Measurements from ENCODE around the gene PACSIN3.
A peak's percentile ranks its signal among the peaks of the same experiment; 100 is the strongest.
"Not testable (repeated sequence)": the region's sequence is repeated elsewhere in the genome, so short reads cannot be mapped to it uniquely, and the experiment has no call there.

PACSIN3 gene

GRCh38 chr11:47213950-47214565, 27.8 kb upstream of the PACSIN3 start:
- Mint-ChIP-seq H3K27me3 (no peaks in the 10 kb centered on the region), H3K4me1 (peaks cover 35% of the 10 kb centered on the region), H3K27ac (ENCODE audit: low read depth) (peak overlapping the region; percentile 99), H3K4me3 (peak overlapping the region; percentile 97), H3K9me3 (no peaks in the 10 kb centered on the region), H3K36me3 (ENCODE audit: insufficient read depth) (peaks cover 15% of the 10 kb centered on the region)
- ATAC-seq (replicated peaks; ENCODE audit: extremely low read depth, poor library complexity, severe bottlenecking) = peak; percentile 81
- DNase-seq (ENCODE audit: low spot score in 2 of 2) = peak; percentile 67 to 72

GRCh38 chr11:47212938-47213337, 26.7 kb upstream of the PACSIN3 start:
- Mint-ChIP-seq H3K27me3 (no peaks in the 10 kb centered on the region), H3K4me1 (peaks cover 29% of the 10 kb centered on the region), H3K36me3 (ENCODE audit: insufficient read depth) (peaks cover 7% of the 10 kb centered on the region), H3K9me3 (no peaks in the 10 kb centered on the region), H3K27ac (ENCODE audit: low read depth) (no peak overlapping the region), H3K4me3 (no peak overlapping the region)
- DNase-seq (ENCODE audit: low spot score in 2 of 2) (no peak), ATAC-seq (replicated peaks; ENCODE audit: extremely low read depth, poor library complexity, severe bottlenecking) (no peak)

GRCh38 chr11:47208628-47209027, 22.4 kb upstream of the PACSIN3 start:
- no peak overlapping the region for H3K27ac Mint-ChIP-seq (ENCODE audit: low read depth)
- H3K27me3 Mint-ChIP-seq = no peaks in the 10 kb centered on the region
- ATAC-seq (replicated peaks; ENCODE audit: extremely low read depth, poor library complexity, severe bottlenecking) (no peak), DNase-seq (ENCODE audit: low spot score in 2 of 2) (no peak)
- H3K36me3 Mint-ChIP-seq (ENCODE audit: insufficient read depth) = no peaks in the 10 kb centered on the region
- H3K4me3 Mint-ChIP-seq = no peak overlapping the region
- H3K4me1 Mint-ChIP-seq = no peaks in the 10 kb centered on the region
- no peaks in the 10 kb centered on the region for H3K9me3 Mint-ChIP-seq

- not testable (repeated sequence) for DNase-seq (ENCODE audit: low spot score in 2 of 2); ATAC-seq (replicated peaks; ENCODE audit: extremely low read depth, poor library complexity, severe bottlenecking); H3K27ac Mint-ChIP-seq (ENCODE audit: low read depth); H3K4me3 Mint-ChIP-seq; H3K27me3 Mint-ChIP-seq; H3K4me1 Mint-ChIP-seq; H3K36me3 Mint-ChIP-seq (ENCODE audit: insufficient read depth); H3K9me3 Mint-ChIP-seq
Observed at GRCh38 chr11:47208008-47208552, 21.8 kb upstream of the PACSIN3 start.

GRCh38 chr11:47207459-47207858, 21.2 kb upstream of the PACSIN3 start:
- Mint-ChIP-seq H3K9me3 (no peaks in the 10 kb centered on the region), H3K36me3 (ENCODE audit: insufficient read depth) (no peaks in the 10 kb centered on the region), H3K4me3 (no peak overlapping the region), H3K27ac (ENCODE audit: low read depth) (no peak overlapping the region), H3K4me1 (no peaks in the 10 kb centered on the region), H3K27me3 (no peaks in the 10 kb centered on the region)
- ATAC-seq (replicated peaks; ENCODE audit: extremely low read depth, poor library complexity, severe bottlenecking) (no peak), DNase-seq (ENCODE audit: low spot score in 2 of 2) (no peak)

GRCh38 chr11:47206577-47206976, 20.3 kb upstream of the PACSIN3 start:
- not testable (repeated sequence) for DNase-seq (ENCODE audit: low spot score in 2 of 2); H3K4me3 Mint-ChIP-seq; H3K27ac Mint-ChIP-seq (ENCODE audit: low read depth); H3K4me1 Mint-ChIP-seq; H3K36me3 Mint-ChIP-seq (ENCODE audit: insufficient read depth); H3K27me3 Mint-ChIP-seq; ATAC-seq (replicated peaks; ENCODE audit: extremely low read depth, poor library complexity, severe bottlenecking); H3K9me3 Mint-ChIP-seq

GRCh38 chr11:47204637-47204989, 18.4 kb upstream of the PACSIN3 start:
- H3K36me3 Mint-ChIP-seq (ENCODE audit: insufficient read depth) = no peaks in the 10 kb centered on the region
- H3K4me1 Mint-ChIP-seq = no peaks in the 10 kb centered on the region
- ATAC-seq (replicated peaks; ENCODE audit: extremely low read depth, poor library complexity, severe bottlenecking) (no peak), DNase-seq (ENCODE audit: low spot score in 2 of 2) (no peak)
- H3K27me3 Mint-ChIP-seq = no peaks in the 10 kb centered on the region
- no peak overlapping the region for H3K27ac Mint-ChIP-seq (ENCODE audit: low read depth)
- no peak overlapping the region for H3K4me3 Mint-ChIP-seq
- H3K9me3 Mint-ChIP-seq = no peaks in the 10 kb centered on the region

- H3K27ac Mint-ChIP-seq (ENCODE audit: low read depth) = no peak overlapping the region
Observed at GRCh38 chr11:47202576-47202975, 16.3 kb upstream of the PACSIN3 start.

GRCh38 chr11:47201015-47201414, 14.8 kb upstream of the PACSIN3 start:
- Mint-ChIP-seq H3K27ac (ENCODE audit: low read depth) (no peak overlapping the region), H3K36me3 (ENCODE audit: insufficient read depth) (no peaks in the 10 kb centered on the region), H3K4me3 (no peak overlapping the region), H3K9me3 (no peaks in the 10 kb centered on the region), H3K4me1 (no peaks in the 10 kb centered on the region), H3K27me3 (peaks cover 10% of the 10 kb centered on the region)
- DNase-seq (ENCODE audit: low spot score in 2 of 2) (no peak), ATAC-seq (replicated peaks; ENCODE audit: extremely low read depth, poor library complexity, severe bottlenecking) (no peak)

More at GRCh38 chr11:47202576-47202975, 16.3 kb upstream of the PACSIN3 start:
- Mint-ChIP-seq H3K4me1 (no peaks in the 10 kb centered on the region), H3K36me3 (ENCODE audit: insufficient read depth) (no peaks in the 10 kb centered on the region), H3K4me3 (no peak overlapping the region), H3K27me3 (peaks cover 10% of the 10 kb centered on the region), H3K9me3 (no peaks in the 10 kb centered on the region)
- ATAC-seq (replicated peaks; ENCODE audit: extremely low read depth, poor library complexity, severe bottlenecking) (no peak), DNase-seq (ENCODE audit: low spot score in 2 of 2) (no peak)

GRCh38 chr11:47198161-47198560, 11.9 kb upstream of the PACSIN3 start:
- not testable (repeated sequence) for H3K36me3 Mint-ChIP-seq (ENCODE audit: insufficient read depth); H3K9me3 Mint-ChIP-seq; DNase-seq (ENCODE audit: low spot score in 2 of 2); ATAC-seq (replicated peaks; ENCODE audit: extremely low read depth, poor library complexity, severe bottlenecking); H3K4me1 Mint-ChIP-seq; H3K4me3 Mint-ChIP-seq; H3K27ac Mint-ChIP-seq (ENCODE audit: low read depth)
- H3K27me3 Mint-ChIP-seq = peaks cover 10% of the 10 kb centered on the region

GRCh38 chr11:47192111-47192510, 5.9 kb upstream of the PACSIN3 start:
- Mint-ChIP-seq H3K4me3 (no peak overlapping the region), H3K27me3 (peaks cover 22% of the 10 kb centered on the region), H3K9me3 (no peaks in the 10 kb centered on the region), H3K27ac (ENCODE audit: low read depth) (no peak overlapping the region), H3K4me1 (no peaks in the 10 kb centered on the region), H3K36me3 (ENCODE audit: insufficient read depth) (peaks cover 1% of the 10 kb centered on the region)
- DNase-seq (ENCODE audit: low spot score in 2 of 2) (no peak), ATAC-seq (replicated peaks; ENCODE audit: extremely low read depth, poor library complexity, severe bottlenecking) (no peak)

- not testable (repeated sequence) for H3K4me1 Mint-ChIP-seq; H3K36me3 Mint-ChIP-seq (ENCODE audit: insufficient read depth); H3K4me3 Mint-ChIP-seq; H3K9me3 Mint-ChIP-seq; DNase-seq (ENCODE audit: low spot score in 2 of 2); H3K27ac Mint-ChIP-seq (ENCODE audit: low read depth); ATAC-seq (replicated peaks; ENCODE audit: extremely low read depth, poor library complexity, severe bottlenecking)
- peaks cover 22% of the 10 kb centered on the region for H3K27me3 Mint-ChIP-seq
Observed at GRCh38 chr11:47191137-47191536, 4.9 kb upstream of the PACSIN3 start.

- no peaks in the 10 kb centered on the region for H3K4me1 Mint-ChIP-seq
- ATAC-seq (replicated peaks; ENCODE audit: extremely low read depth, poor library complexity, severe bottlenecking) (no peak), DNase-seq (ENCODE audit: low spot score in 2 of 2) (no peak)
- H3K9me3 Mint-ChIP-seq = no peaks in the 10 kb centered on the region
- H3K27me3 Mint-ChIP-seq = peaks cover 27% of the 10 kb centered on the region
- peaks cover 1% of the 10 kb centered on the region for H3K36me3 Mint-ChIP-seq (ENCODE audit: insufficient read depth)
- no peak overlapping the region for H3K27ac Mint-ChIP-seq (ENCODE audit: low read depth)
- no peak overlapping the region for H3K4me3 Mint-ChIP-seq
Observed at GRCh38 chr11:47189100-47189834, 3.0 kb upstream of the PACSIN3 start.

All from central memory CD8-positive, alpha-beta T cell (primary cell).